ENCODE measurements around the gene TREX2.

TREX2 gene

GRCh38 chrX:153463556-153463955, 17.7 kb upstream of the TREX2 start:
- Histone ChIP-seq H3K4me3 (ENCODE audit: control insufficient read depth in 1 of 7, extremely low read depth in 1 of 7, insufficient read depth in 4 of 7, low read depth in 2 of 7, low read length in 6 of 7) (no peak overlapping the region), H3K27ac (ENCODE audit: insufficient read depth in 1 of 2, low read depth in 1 of 2, low read length in 2 of 2, poor library complexity in 1 of 2, severe bottlenecking in 2 of 2) (no peak overlapping the region), H3K36me3 (ENCODE audit: control insufficient read depth in 4 of 4, insufficient read depth in 4 of 4, low read length in 3 of 4) (peaks cover 0 to 32% (median 20%) of the 10 kb centered on the region in 4 experiments), H3K9me3 (ENCODE audit: control extremely low read depth in 1 of 5, control insufficient read depth in 4 of 5, insufficient read depth in 2 of 5, low read depth in 1 of 5, low read length in 4 of 5) (peaks cover 0 to 2% (median 0%) of the 10 kb centered on the region in 5 experiments), H3K4me1 (ENCODE audit: control extremely low read depth in 1 of 4, control insufficient read depth in 4 of 4, insufficient read depth in 4 of 4, low read length in 3 of 4) (no peaks in the 10 kb centered on the region), H3K27me3 (replicated peaks in 2 of 5; ENCODE audit: control insufficient read depth in 4 of 5, insufficient read depth in 5 of 5, low read length in 4 of 5) (peaks cover 0 to 11% (median 0%) of the 10 kb centered on the region in 5 experiments)
- no peak for DNase-seq
- CTCF ChIA-PET, result no interaction called here
- 87% methylated on average over 12 of the region's 12 CpGs for whole genome bisulfite sequencing (ENCODE audit: insufficient coverage)
- POLR2A ChIA-PET, result no interaction called here

- peaks cover 0 to 26% (median 18%) of the 10 kb centered on the region in 4 experiments for H3K36me3 ChIP-seq (ENCODE audit: control insufficient read depth in 4 of 4, insufficient read depth in 4 of 4, low read length in 3 of 4)
- H3K4me1 ChIP-seq (ENCODE audit: control extremely low read depth in 1 of 4, control insufficient read depth in 4 of 4, insufficient read depth in 4 of 4, low read length in 3 of 4), result no peaks in the 10 kb centered on the region
- H3K4me3 ChIP-seq (ENCODE audit: control insufficient read depth in 1 of 7, extremely low read depth in 1 of 7, insufficient read depth in 4 of 7, low read depth in 2 of 7, low read length in 6 of 7), result no peak overlapping the region
- H3K27me3 ChIP-seq (replicated peaks in 2 of 5; ENCODE audit: control insufficient read depth in 4 of 5, insufficient read depth in 5 of 5, low read length in 4 of 5), result peaks cover 0 to 11% (median 0%) of the 10 kb centered on the region in 5 experiments
- ChIA-PET POLR2A (no interaction called here), CTCF (interaction anchor here (1.3 kb wide), 1 partner anchor 44 kb away, joined by 6 read pairs; no protein-coding TSS in a partner anchor)
- H3K27ac ChIP-seq (ENCODE audit: insufficient read depth in 1 of 2, low read depth in 1 of 2, low read length in 2 of 2, poor library complexity in 1 of 2, severe bottlenecking in 2 of 2), result no peak overlapping the region
- WGBS (ENCODE audit: insufficient coverage), result 96% methylated on average over 6 of the region's 6 CpGs
- peaks cover 0 to 2% (median 0%) of the 10 kb centered on the region in 5 experiments for H3K9me3 ChIP-seq (ENCODE audit: control extremely low read depth in 1 of 5, control insufficient read depth in 4 of 5, insufficient read depth in 2 of 5, low read depth in 1 of 5, low read length in 4 of 5)
- no peak for DNase-seq
These were observed 17.2 kb upstream of the TREX2 start for GRCh38 chrX:153463031-153463430.

- peaks cover 0 to 2% (median 0%) of the 10 kb centered on the region in 5 experiments for H3K9me3 ChIP-seq (ENCODE audit: control extremely low read depth in 1 of 5, control insufficient read depth in 4 of 5, insufficient read depth in 2 of 5, low read depth in 1 of 5, low read length in 4 of 5)
- 91% methylated on average over 3 of the region's 10 CpGs for WGBS (ENCODE audit: insufficient coverage)
- no peaks in the 10 kb centered on the region for H3K4me1 ChIP-seq (ENCODE audit: control extremely low read depth in 1 of 4, control insufficient read depth in 4 of 4, insufficient read depth in 4 of 4, low read length in 3 of 4)
- H3K27ac ChIP-seq (ENCODE audit: insufficient read depth in 1 of 2, low read depth in 1 of 2, low read length in 2 of 2, poor library complexity in 1 of 2, severe bottlenecking in 2 of 2), result no peak overlapping the region
- CTCF ChIA-PET, result interaction anchor here (1.3 to 1.7 kb wide), 2 partner anchors 8 to 44 kb away, joined by 6 to 8 read pairs; partner anchors contain the start of gene HAUS7
- no peak for DNase-seq
- peaks cover 0 to 25% (median 14%) of the 10 kb centered on the region in 4 experiments for H3K36me3 ChIP-seq (ENCODE audit: control insufficient read depth in 4 of 4, insufficient read depth in 4 of 4, low read length in 3 of 4)
- peaks cover 0 to 11% (median 0%) of the 10 kb centered on the region in 5 experiments for H3K27me3 ChIP-seq (replicated peaks in 2 of 5; ENCODE audit: control insufficient read depth in 4 of 5, insufficient read depth in 5 of 5, low read length in 4 of 5)
- POLR2A ChIA-PET, result no interaction called here
- no peak overlapping the region for H3K4me3 ChIP-seq (ENCODE audit: control insufficient read depth in 1 of 7, extremely low read depth in 1 of 7, insufficient read depth in 4 of 7, low read depth in 2 of 7, low read length in 6 of 7)
These were observed 16.4 kb upstream of the TREX2 start for GRCh38 chrX:153462291-153462690.

- H3K27ac ChIP-seq (ENCODE audit: insufficient read depth in 1 of 2, low read depth in 1 of 2, low read length in 2 of 2, poor library complexity in 1 of 2, severe bottlenecking in 2 of 2), result no peak overlapping the region
- peak; percentile 30 to 65 (median 58) for DNase-seq
- H3K9me3 ChIP-seq (ENCODE audit: control extremely low read depth in 1 of 5, control insufficient read depth in 4 of 5, insufficient read depth in 2 of 5, low read depth in 1 of 5, low read length in 4 of 5), result peaks cover 0 to 2% (median 0%) of the 10 kb centered on the region in 5 experiments
- CTCF ChIA-PET, result interaction anchor here (0.6 to 2.3 kb wide), 6 partner anchors 9 to 146 kb away, joined by 3 to 19 read pairs (median 4); partner anchors contain the start of gene HAUS7
- 44% methylated on average over 4 of the region's 7 CpGs for WGBS (ENCODE audit: insufficient coverage)
- H3K36me3 ChIP-seq (ENCODE audit: control insufficient read depth in 4 of 4, insufficient read depth in 4 of 4, low read length in 3 of 4), result peaks cover 0 to 38% (median 19%) of the 10 kb centered on the region in 4 experiments
- H3K27me3 ChIP-seq (replicated peaks in 2 of 5; ENCODE audit: control insufficient read depth in 4 of 5, insufficient read depth in 5 of 5, low read length in 4 of 5), result peaks cover 0 to 11% (median 0%) of the 10 kb centered on the region in 5 experiments
- POLR2A ChIA-PET, result no interaction called here
- H3K4me3 ChIP-seq (ENCODE audit: control insufficient read depth in 1 of 7, extremely low read depth in 1 of 7, insufficient read depth in 4 of 7, low read depth in 2 of 7, low read length in 6 of 7), result no peak overlapping the region
- H3K4me1 ChIP-seq (ENCODE audit: control extremely low read depth in 1 of 4, control insufficient read depth in 4 of 4, insufficient read depth in 4 of 4, low read length in 3 of 4), result no peaks in the 10 kb centered on the region
These were observed 15.0 kb upstream of the TREX2 start for GRCh38 chrX:153460826-153461225.

- POLR2A ChIA-PET, result no interaction called here
- no peak for DNase-seq
- H3K27ac ChIP-seq (ENCODE audit: insufficient read depth in 1 of 2, low read depth in 1 of 2, low read length in 2 of 2, poor library complexity in 1 of 2, severe bottlenecking in 2 of 2), result no peak overlapping the region
- H3K36me3 ChIP-seq (ENCODE audit: control insufficient read depth in 4 of 4, insufficient read depth in 4 of 4, low read length in 3 of 4), result peaks cover 0 to 40% (median 21%) of the 10 kb centered on the region in 4 experiments
- H3K27me3 ChIP-seq (replicated peaks in 2 of 5; ENCODE audit: control insufficient read depth in 4 of 5, insufficient read depth in 5 of 5, low read length in 4 of 5), result peaks cover 0 to 10% (median 0%) of the 10 kb centered on the region in 5 experiments
- H3K4me1 ChIP-seq (ENCODE audit: control extremely low read depth in 1 of 4, control insufficient read depth in 4 of 4, insufficient read depth in 4 of 4, low read length in 3 of 4), result no peaks in the 10 kb centered on the region
- no peak overlapping the region for H3K4me3 ChIP-seq (ENCODE audit: control insufficient read depth in 1 of 7, extremely low read depth in 1 of 7, insufficient read depth in 4 of 7, low read depth in 2 of 7, low read length in 6 of 7)
- CTCF ChIA-PET, result interaction anchor here (1.2 to 2.3 kb wide), 2 partner anchors 9 to 47 kb away, joined by 3 to 19 read pairs; no protein-coding TSS in a partner anchor
- 100% methylated on average over 3 of the region's 4 CpGs for WGBS (ENCODE audit: insufficient coverage)
- H3K9me3 ChIP-seq (ENCODE audit: control extremely low read depth in 1 of 5, control insufficient read depth in 4 of 5, insufficient read depth in 2 of 5, low read depth in 1 of 5, low read length in 4 of 5), result peaks cover 0 to 2% (median 0%) of the 10 kb centered on the region in 5 experiments
These were observed 14.1 kb upstream of the TREX2 start for GRCh38 chrX:153459986-153460385.

- H3K4me1 ChIP-seq (ENCODE audit: control extremely low read depth in 1 of 4, control insufficient read depth in 4 of 4, insufficient read depth in 4 of 4, low read length in 3 of 4), result no peaks in the 10 kb centered on the region
- CTCF ChIA-PET, result interaction anchor here (1.1 to 1.2 kb wide), 2 partner anchors 10 to 13 kb away, joined by 3 read pairs; no protein-coding TSS in a partner anchor
- no peak overlapping the region for H3K4me3 ChIP-seq (ENCODE audit: control insufficient read depth in 1 of 7, extremely low read depth in 1 of 7, insufficient read depth in 4 of 7, low read depth in 2 of 7, low read length in 6 of 7)
- DNase-seq, result no peak
- H3K27ac ChIP-seq (ENCODE audit: insufficient read depth in 1 of 2, low read depth in 1 of 2, low read length in 2 of 2, poor library complexity in 1 of 2, severe bottlenecking in 2 of 2), result no peak overlapping the region
- WGBS (ENCODE audit: insufficient coverage), result 85% methylated on average over 3 of the region's 4 CpGs
- POLR2A ChIA-PET, result no interaction called here
- peaks cover 0 to 2% (median 0%) of the 10 kb centered on the region in 5 experiments for H3K27me3 ChIP-seq (replicated peaks in 2 of 5; ENCODE audit: control insufficient read depth in 4 of 5, insufficient read depth in 5 of 5, low read length in 4 of 5)
- H3K9me3 ChIP-seq (ENCODE audit: control extremely low read depth in 1 of 5, control insufficient read depth in 4 of 5, insufficient read depth in 2 of 5, low read depth in 1 of 5, low read length in 4 of 5), result peaks cover 0 to 2% (median 0%) of the 10 kb centered on the region in 5 experiments
- peaks cover 0 to 38% (median 22%) of the 10 kb centered on the region in 4 experiments for H3K36me3 ChIP-seq (ENCODE audit: control insufficient read depth in 4 of 4, insufficient read depth in 4 of 4, low read length in 3 of 4)
These were observed 12.6 kb upstream of the TREX2 start for GRCh38 chrX:153458476-153458875.

- no peak overlapping the region for H3K27ac ChIP-seq (ENCODE audit: insufficient read depth in 1 of 2, low read depth in 1 of 2, low read length in 2 of 2, poor library complexity in 1 of 2, severe bottlenecking in 2 of 2)
- H3K9me3 ChIP-seq (ENCODE audit: control extremely low read depth in 1 of 5, control insufficient read depth in 4 of 5, insufficient read depth in 2 of 5, low read depth in 1 of 5, low read length in 4 of 5), result peaks cover 0 to 2% (median 0%) of the 10 kb centered on the region in 5 experiments
- CTCF ChIA-PET, result interaction anchor here (0.9 to 2.3 kb wide), 3 partner anchors 14 to 49 kb away, joined by 3 to 5 read pairs (median 3); no protein-coding TSS in a partner anchor
- POLR2A ChIA-PET, result no interaction called here
- WGBS (ENCODE audit: insufficient coverage), result 94% methylated on average over 15 of the region's 17 CpGs
- DNase-seq, result no peak
- peaks cover 0 to 2% (median 0%) of the 10 kb centered on the region in 5 experiments for H3K27me3 ChIP-seq (replicated peaks in 2 of 5; ENCODE audit: control insufficient read depth in 4 of 5, insufficient read depth in 5 of 5, low read length in 4 of 5)
- no peak overlapping the region for H3K4me3 ChIP-seq (ENCODE audit: control insufficient read depth in 1 of 7, extremely low read depth in 1 of 7, insufficient read depth in 4 of 7, low read depth in 2 of 7, low read length in 6 of 7)
- no peaks in the 10 kb centered on the region for H3K4me1 ChIP-seq (ENCODE audit: control extremely low read depth in 1 of 4, control insufficient read depth in 4 of 4, insufficient read depth in 4 of 4, low read length in 3 of 4)
- peaks cover 0 to 37% (median 20%) of the 10 kb centered on the region in 4 experiments for H3K36me3 ChIP-seq (ENCODE audit: control insufficient read depth in 4 of 4, insufficient read depth in 4 of 4, low read length in 3 of 4)
These were observed 12.1 kb upstream of the TREX2 start for GRCh38 chrX:153457827-153458466.

All from common myeloid progenitor, CD34-positive (primary cell).